Neural cell (in vitro differentiated cells): Measurements from ENCODE around the gene RNGTT.
"Not testable (repeated sequence)": the region's sequence is repeated elsewhere in the genome, so short reads cannot be mapped to it uniquely, and the experiment has no call there.

Experiments used
- CTCF ChIP-seq: fragments of 450-650 bp; IDR thresholded peaks from 2 replicates; pipeline ENCODE4 v1.5.1; 2014; ENCODE audit warnings: antibody characterized with exemption, mild to moderate bottlenecking, moderate library complexity; ENCODE audit not compliant: poor library complexity, severe bottlenecking
- EP300 ChIP-seq: fragments of 450-650 bp; conservative IDR thresholded peaks from 2 replicates; pipeline ENCODE4 v1.6.1; 2014; ENCODE audit warnings: antibody characterized with exemption, mild to moderate bottlenecking, moderate library complexity; ENCODE audit not compliant: poor library complexity, severe bottlenecking
- EZH2 ChIP-seq: fragments of 200-600, 300-800 bp; shearing (Covaris generic), sonication (generic); IDR thresholded peaks from 2 replicates; pipeline ENCODE4 v1.6.1; 2014; ENCODE audit warnings: antibody characterized with exemption, low read length, borderline replicate concordance, mild to moderate bottlenecking; ENCODE audit not compliant: insufficient read depth, poor library complexity, severe bottlenecking
- MXI1 ChIP-seq: fragments of 450-650 bp; conservative IDR thresholded peaks from 2 replicates; pipeline ENCODE4 v1.6.1; 2014; ENCODE audit warnings: antibody characterized with exemption, mild to moderate bottlenecking; ENCODE audit not compliant: poor library complexity, severe bottlenecking
- POLR2AphosphoS5 ChIP-seq: IDR thresholded peaks from 2 replicates; pipeline ENCODE4 v1.6.1; 2012
- RAD21 ChIP-seq: fragments of 450-650 bp; conservative IDR thresholded peaks from 2 replicates; pipeline ENCODE4 v1.6.1; 2014; ENCODE audit warnings: antibody characterized with exemption, mild to moderate bottlenecking, moderate library complexity
- REST ChIP-seq: IDR thresholded peaks from 2 replicates; pipeline ENCODE4 v1.6.1; 2012; ENCODE audit warnings: borderline replicate concordance
- SMC3 ChIP-seq: fragments of 450-650 bp; conservative IDR thresholded peaks from 2 replicates; pipeline ENCODE4 v1.6.1; 2014; ENCODE audit warnings: antibody characterized with exemption, mild to moderate bottlenecking, moderate library complexity; ENCODE audit not compliant: poor library complexity

- not testable (repeated sequence) for TF ChIP-seq POLR2AphosphoS5, EP300, EZH2, SMC3, CTCF, RAD21, MXI1, REST
Measured at GRCh38 chr6:88983129-88983528, 19.7 kb upstream of the RNGTT start.
